Smooth muscle cell of bladder (primary cell): ENCODE measurements around the gene STMN3. TPM values are rescaled to one million over a fixed set of nuclear protein-coding genes. Genes with fewer than 3 reads are reported as not detected.

Source experiments
- total RNA-seq: library from RNA; depleted of rRNA; stranded (reverse); fragments of >200 nt; gene quantifications from 2 replicates; pipeline ENCODE4 v1.2.3, GENCODE V29; 2014

STMN3 gene
- 2.1 and 2.3 TPM in 2 replicates for total RNA-seq

DNA sequence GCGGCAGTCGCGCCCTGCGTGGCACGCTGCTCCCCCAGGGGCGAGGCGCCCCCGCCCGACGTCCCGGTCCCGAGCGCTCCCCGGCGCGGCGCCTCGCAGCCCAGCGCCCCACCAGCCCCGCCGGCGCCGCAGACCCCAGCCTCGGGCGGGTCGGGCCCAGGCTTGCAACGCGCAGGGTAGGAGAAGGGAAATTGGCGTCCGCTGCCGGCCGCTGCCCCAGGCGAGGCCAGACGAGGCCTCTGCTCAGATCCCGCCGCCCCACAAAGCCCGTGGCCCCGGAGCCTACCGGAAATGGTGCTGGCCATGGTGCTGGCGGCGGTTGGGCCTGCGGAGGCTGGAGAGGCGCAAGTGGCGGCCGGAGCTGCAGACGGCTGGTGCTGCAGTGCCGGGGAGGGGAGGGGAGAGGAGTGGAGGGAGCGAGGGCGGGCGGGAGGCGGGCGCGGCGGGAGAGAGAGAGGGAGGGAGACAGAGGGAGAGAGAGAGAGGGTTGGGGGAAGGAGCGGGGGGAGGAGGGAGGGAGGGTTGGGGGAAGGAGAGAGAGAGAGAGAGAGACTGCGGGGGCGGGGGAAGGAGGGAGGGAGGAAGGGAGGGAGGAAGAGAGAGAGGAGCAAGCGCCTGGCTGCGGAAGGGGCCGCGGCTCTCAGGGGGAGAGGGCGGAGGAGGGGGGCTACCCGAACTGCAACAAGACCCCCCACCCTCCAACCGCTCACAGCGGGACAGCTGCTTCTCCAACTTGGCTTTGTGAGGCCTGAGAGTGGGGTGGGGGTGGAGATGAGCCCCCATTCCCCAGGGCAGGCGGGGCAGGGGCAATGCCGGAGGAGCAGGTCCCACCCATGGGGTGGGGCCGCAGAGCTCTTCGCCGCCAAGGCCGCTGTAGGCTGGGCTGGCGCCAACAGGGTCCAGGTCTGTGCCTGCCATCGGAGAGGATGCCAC lies at the start of gene STMN3:
TSS of gene STMN3 (minus strand) at position 384 of the 933 bp plus-strand sequence. CDS start at position 305, 79 bp downstream.

DNA sequence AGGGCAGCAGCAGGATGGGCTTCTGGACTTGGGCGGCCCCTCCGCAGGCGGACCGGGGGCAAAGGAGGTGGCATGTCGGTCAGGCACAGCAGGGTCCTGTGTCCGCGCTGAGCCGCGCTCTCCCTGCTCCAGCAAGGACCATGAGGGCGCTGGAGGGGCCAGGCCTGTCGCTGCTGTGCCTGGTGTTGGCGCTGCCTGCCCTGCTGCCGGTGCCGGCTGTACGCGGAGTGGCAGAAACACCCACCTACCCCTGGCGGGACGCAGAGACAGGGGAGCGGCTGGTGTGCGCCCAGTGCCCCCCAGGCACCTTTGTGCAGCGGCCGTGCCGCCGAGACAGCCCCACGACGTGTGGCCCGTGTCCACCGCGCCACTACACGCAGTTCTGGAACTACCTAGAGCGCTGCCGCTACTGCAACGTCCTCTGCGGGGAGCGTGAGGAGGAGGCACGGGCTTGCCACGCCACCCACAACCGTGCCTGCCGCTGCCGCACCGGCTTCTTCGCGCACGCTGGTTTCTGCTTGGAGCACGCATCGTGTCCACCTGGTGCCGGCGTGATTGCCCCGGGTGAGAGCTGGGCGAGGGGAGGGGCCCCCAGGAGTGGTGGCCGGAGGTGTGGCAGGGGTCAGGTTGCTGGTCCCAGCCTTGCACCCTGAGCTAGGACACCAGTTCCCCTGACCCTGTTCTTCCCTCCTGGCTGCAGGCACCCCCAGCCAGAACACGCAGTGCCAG lies 43.6 kb upstream of the STMN3 start, which contains the start of gene TNFRSF6B:
TSS of gene TNFRSF6B (plus strand) at position 25 of the 729 bp plus-strand sequence. CDS start at position 141, 116 bp downstream.

DNA sequence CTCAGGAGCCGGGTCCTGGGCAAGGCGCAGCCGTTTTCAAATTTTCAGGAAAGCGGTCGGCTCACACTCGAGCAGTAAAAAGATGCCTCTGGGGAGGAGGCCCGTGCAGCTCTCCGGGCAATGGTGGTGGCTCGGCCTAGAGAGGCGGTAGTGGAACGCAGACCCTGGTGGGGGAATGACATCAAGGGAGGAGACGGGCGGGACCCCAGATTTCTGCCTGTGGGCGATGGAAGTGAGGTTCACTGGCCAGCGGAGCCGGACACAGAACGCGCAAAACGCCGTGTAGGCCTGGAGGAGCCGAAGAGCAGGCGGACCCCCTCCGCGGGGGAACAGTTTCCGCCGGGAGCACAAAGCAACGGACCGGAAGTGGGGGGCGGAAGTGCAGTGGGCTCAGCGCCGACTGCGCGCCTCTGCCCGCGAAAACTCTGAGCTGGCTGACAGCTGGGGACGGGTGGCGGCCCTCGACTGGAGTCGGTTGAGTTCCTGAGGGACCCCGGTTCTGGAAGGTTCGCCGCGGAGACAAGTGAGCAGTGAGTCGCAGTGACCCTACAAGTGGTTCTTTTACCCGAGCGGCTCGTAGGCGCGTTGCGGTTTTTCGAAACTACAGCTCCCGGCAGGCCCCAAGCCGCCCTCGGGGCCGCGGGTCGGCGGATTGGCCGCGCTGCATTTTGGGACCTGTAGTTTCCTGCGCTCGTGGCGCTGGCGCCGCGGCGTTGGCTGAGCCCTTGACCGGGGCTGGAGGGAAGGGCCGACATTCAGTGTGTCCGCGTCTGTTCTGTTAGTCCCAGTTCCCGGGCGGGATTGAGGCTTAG lies 4.9 kb upstream of the STMN3 start, which contains the start of gene RTEL1:
TSS of gene RTEL1 (plus strand) at position 376 of the 812 bp plus-strand sequence. CDS start 1,091 bp downstream, outside the sequence.

GRCh38 chr20:63626424-63627128 lies 26.6 kb downstream of the STMN3 start, which contains the start of gene GMEB2:
TSS of gene GMEB2 (minus strand) at chr20:63627101. CDS start at chr20:63619397, 7,704 bp downstream.

Other genes starting within 250 kb of the STMN3 start
- gene KCNQ2, start 180.8 kb downstream of the STMN3 start, total RNA-seq: not detected in 2 replicates
- gene EEF1A2, start 154.3 kb downstream of the STMN3 start, total RNA-seq: 1.3 and 3.0 TPM in 2 replicates
- gene PPDPF, start 132.7 kb downstream of the STMN3 start, total RNA-seq: 17.5 and 24.5 TPM in 2 replicates
- gene PTK6, start 116.0 kb downstream of the STMN3 start, total RNA-seq: under 0.01 and 0.09 TPM in 2 replicates
- gene SRMS, start 105.7 kb downstream of the STMN3 start, total RNA-seq: not detected in 2 replicates
- gene FNDC11, start 99.3 kb downstream of the STMN3 start, total RNA-seq: 0.46 and 0.57 TPM in 2 replicates
- gene HELZ2, start 79.2 kb downstream of the STMN3 start, total RNA-seq: 27.0 and 29.2 TPM in 2 replicates
- 7.4 and 8.4 TPM in 2 replicates for gene GMEB2, start 26.3 kb downstream of the STMN3 start, total RNA-seq
- 6.1 and 9.2 TPM in 2 replicates for gene RTEL1, start 4.9 kb upstream of the STMN3 start, total RNA-seq
- 0.65 and 1.3 TPM in 2 replicates for gene TNFRSF6B, start 43.2 kb upstream of the STMN3 start, total RNA-seq
- gene ARFRP1, start 54.6 kb upstream of the STMN3 start, total RNA-seq: 30.2 and 35.4 TPM in 2 replicates
- gene ZGPAT, start 54.6 kb upstream of the STMN3 start, total RNA-seq: 14.3 and 15.6 TPM in 2 replicates
- 1.6 and 2.2 TPM in 2 replicates for gene LIME1, start 83.2 kb upstream of the STMN3 start, total RNA-seq
- gene SLC2A4RG, start 86.4 kb upstream of the STMN3 start, total RNA-seq: 14.4 and 18.3 TPM in 2 replicates
- gene ZBTB46, start 177.8 kb upstream of the STMN3 start, total RNA-seq: 4.6 and 9.7 TPM in 2 replicates
- gene ABHD16B, start 208.1 kb upstream of the STMN3 start, total RNA-seq: not detected in 2 replicates
- gene TPD52L2, start 211.8 kb upstream of the STMN3 start, total RNA-seq: 112 and 116 TPM in 2 replicates
- 49.6 and 68.2 TPM in 2 replicates for gene DNAJC5, start 241.7 kb upstream of the STMN3 start, total RNA-seq